K562 (cell line): ENCODE data around the gene RAB41. TPM values are rescaled to one million over a fixed set of nuclear protein-coding genes. Genes with fewer than 3 reads are reported as not detected.

Experiments
- ATAC-seq: fragments of 200-7000 bp; cut with Tn5 transposase; 3 replicates; pipeline ENCODE4 v1.9.1; 2020; ENCODE audit warnings: moderate library complexity
- BruUV-seq: library from RNA; stranded (reverse); fragments of 400-500 nt; replicated peaks from 2 replicates; lab custom pipeline; 2021; lab: Mats Ljungman, UMichigan
- CTCF ChIA-PET: fragments of 300-600 bp; formaldehyde crosslinking; extraction: SDS; loops from one replicate; lab custom pipeline; 2021; ENCODE audit warnings: low intra/inter-chr PET ratio; lab: Yijun Ruan, JAX
- POLR2A ChIA-PET: fragments of 300-600, 350-650 bp; sonication (Branson Sonifier 250); formaldehyde crosslinking; extraction: SDS; loops from one replicate; lab custom pipeline; 2021; ENCODE audit warnings: antibody characterized with exemption, inconsistent platforms; lab: Yijun Ruan, JAX
- DNase-seq, 4 experiments: peaks; one replicate each; pipeline versions ENCODE4 v3.0.0 to v3.0.0-alpha.2; 2011 to 2018; ENCODE audit warnings: low spot score in 3 of 4, mixed read lengths in 3 of 4; ENCODE audit errors: extremely low read depth in 1 of 4
- FAIRE-seq: peaks from 2 replicates; lab custom pipeline; 2011; peaks lifted over from hg19 to GRCh38; lab: Jason Lieb, UNC
- H2AFZ ChIP-seq: 2 replicates; pipeline ENCODE4 v1.6.0; 2011; ENCODE audit warnings: low read depth, low read length, control low read depth, inconsistent platforms
- H3K27ac ChIP-seq: fragments of 200-600 bp; 3 replicates; pipeline ENCODE4 v1.8.0; 2011; ENCODE audit warnings: low read depth, mild to moderate bottlenecking, control low read depth, inconsistent platforms, low read length, moderate library complexity, mixed read lengths; ENCODE audit errors: extremely low read depth
- H3K27me3 ChIP-seq, 2 experiments: fragments of 300-600 bp in 1 of 2; 2 replicates in 1 of 2; 3 replicates in 1 of 2; pipeline versions ENCODE4 v1.6.0 to v1.8.0; 2011; ENCODE audit warnings: inconsistent platforms in 2 of 2, low read length in 2 of 2, mild to moderate bottlenecking in 1 of 2, mixed read lengths in 1 of 2, moderate library complexity in 1 of 2; ENCODE audit not compliant: control insufficient read depth in 2 of 2, insufficient read depth in 2 of 2
- H3K36me3 ChIP-seq: fragments of 300-600 bp; 3 replicates; pipeline ENCODE4 v1.8.0; 2011; ENCODE audit warnings: mild to moderate bottlenecking, low read length, inconsistent platforms; ENCODE audit not compliant: control insufficient read depth, insufficient read depth
- H3K4me1 ChIP-seq, 2 experiments: fragments of 200-600 bp in 1 of 2; replicated peaks in 1 of 2; 2 replicates in 1 of 2; 3 replicates in 1 of 2; pipeline versions ENCODE4 v1.5.1 to v1.8.0; 2011; ENCODE audit warnings: inconsistent platforms in 2 of 2, low read length in 2 of 2, mild to moderate bottlenecking in 1 of 2, mixed read lengths in 1 of 2, moderate library complexity in 1 of 2; ENCODE audit not compliant: control insufficient read depth in 2 of 2, insufficient read depth in 2 of 2
- H3K4me2 ChIP-seq: 2 replicates; pipeline ENCODE4 v1.6.1; 2011; ENCODE audit warnings: low read length, control low read depth, inconsistent platforms, mixed read lengths; ENCODE audit not compliant: insufficient read depth
- H3K4me3 ChIP-seq: fragments of 200-600 bp; sonication (generic), shearing (Covaris generic); 2 replicates; pipeline ENCODE4 v1.5.1; 2016; ENCODE audit warnings: control low read depth, inconsistent platforms
- H3K79me2 ChIP-seq: fragments of 200-600 bp; 3 replicates; pipeline ENCODE4 v1.8.0; 2011; ENCODE audit warnings: low read length, inconsistent platforms; ENCODE audit not compliant: control insufficient read depth, insufficient read depth
- H3K9ac ChIP-seq, 2 experiments: 2 replicates each; pipeline versions ENCODE4 v1.6.0 to v1.6.1; 2011; ENCODE audit warnings: low read depth in 2 of 2, low read length in 2 of 2, control low read depth in 1 of 2, inconsistent platforms in 1 of 2, mild to moderate bottlenecking in 1 of 2, mixed read lengths in 1 of 2; ENCODE audit not compliant: insufficient read depth in 1 of 2
- H3K9me1 ChIP-seq: one replicate; pipeline ENCODE4 v1.6.0; 2011; ENCODE audit warnings: inconsistent platforms, mild to moderate bottlenecking, low read length, moderate library complexity; ENCODE audit not compliant: control insufficient read depth, insufficient read depth
- H3K9me3 ChIP-seq: replicated peaks from 2 replicates; pipeline ENCODE4 v1.5.1; 2011; ENCODE audit warnings: low read depth, low read length, inconsistent platforms; ENCODE audit not compliant: control insufficient read depth, insufficient read depth
- H4K20me1 ChIP-seq: replicated peaks from 2 replicates; pipeline ENCODE4 v1.6.1; 2011; ENCODE audit warnings: low read length, inconsistent platforms, mixed read lengths; ENCODE audit not compliant: control insufficient read depth, insufficient read depth
- FOXJ3 ChIP-seq: sonication (generic); formaldehyde crosslinking; IDR thresholded peaks from 2 replicates; pipeline ENCODE4 v1.4.0; 2020; ENCODE audit warnings: mild to moderate bottlenecking, missing genetic modification reagents
- GABPB1 ChIP-seq: sonication (generic); formaldehyde crosslinking; IDR thresholded peaks from 2 replicates; pipeline ENCODE4 v1.8.0; 2022; ENCODE audit warnings: mild to moderate bottlenecking, missing genetic modification reagents
- MEF2A ChIP-seq: IDR thresholded peaks from 2 replicates; pipeline ENCODE4 v1.6.1; 2011; ENCODE audit warnings: low read depth, mild to moderate bottlenecking, low read length, moderate library complexity; ENCODE audit not compliant: control insufficient read depth
- NCOA2 ChIP-seq, 2 experiments: fragments of 450-650 bp; IDR thresholded peaks; 2 replicates each; pipeline ENCODE4 v1.6.1; 2018; ENCODE audit warnings: mild to moderate bottlenecking in 2 of 2, moderate library complexity in 1 of 2; ENCODE audit not compliant: partially characterized antibody in 2 of 2
- SMARCA5 ChIP-seq: fragments of 450-650 bp; IDR thresholded peaks from 2 replicates; pipeline ENCODE4 v1.6.1; 2016
- SREBF2 ChIP-seq: sonication (generic); formaldehyde crosslinking; IDR thresholded peaks from 2 replicates; pipeline ENCODE4 v1.4.0; 2020; ENCODE audit warnings: mild to moderate bottlenecking, missing genetic modification reagents
- TCF3 ChIP-seq: sonication (generic); formaldehyde crosslinking; IDR thresholded peaks from 2 replicates; pipeline ENCODE4 v1.4.0; 2020; ENCODE audit warnings: mild to moderate bottlenecking, missing genetic modification reagents
- TFAP4 ChIP-seq: sonication (generic); formaldehyde crosslinking; IDR thresholded peaks from 2 replicates; pipeline ENCODE4 v1.8.0; 2022; ENCODE audit warnings: missing genetic modification reagents, mild to moderate bottlenecking, moderate library complexity, borderline replicate concordance
- ZNF668 ChIP-seq: fragments of 250-450 bp; sonication (Bioruptor Pico); IDR thresholded peaks from 2 replicates; pipeline ENCODE4 v1.8.0; 2022; ENCODE audit warnings: mild to moderate bottlenecking, inconsistent platforms
- ZNF707 ChIP-seq: fragments of 250-450 bp; sonication (Bioruptor Pico); conservative IDR thresholded peaks from 2 replicates; pipeline ENCODE4 v1.8.0; 2022; ENCODE audit warnings: inconsistent platforms, mild to moderate bottlenecking, moderate library complexity
- WGBS: fragments of 100-300 bp; shearing (Covaris generic); methylation state at CpG from one replicate; pipeline ENCODE4 v1.1.6; 2016; ENCODE audit warnings: low coverage, mixed read lengths; ENCODE audit not compliant: insufficient coverage; ENCODE audit errors: missing lambda C conversion rate; 5-methylcytosine and 5-hydroxymethylcytosine counted together
- in situ Hi-C: fragments of 300-500 bp; cut with MboI; formaldehyde crosslinking; loops from 4 replicates; pipeline ENCODE4 v1.15.0; 2018; ENCODE audit warnings: inconsistent platforms, mixed read lengths
- intact Hi-C: fragments of 100-400 bp; cut with micrococcal nuclease; formaldehyde crosslinking; loops from 2 replicates; pipeline ENCODE4 v1.14.2; 2022
- polyA plus RNA-seq, 8 experiments: library from polyadenylated mRNA; depleted of rRNA in 4 of 8; stranded (reverse) in 5 of 8; unstranded in 3 of 8; fragments of >200 nt; fragmentation: Nextera tagmentation in 2 of 8; fragmentation: Illumina TruSeq in 1 of 8; extraction: Ambion mirVana in 2 of 8; extraction: Trizol in 1 of 8; gene quantifications; 2 replicates each; pipeline versions ENCODE4 v1.2.1 to v1.2.3, GENCODE V29; 2011 to 2014; ENCODE audit warnings: inconsistent platforms in 1 of 8, missing spikeins in 1 of 8
- total RNA-seq, 7 experiments: library from RNA; depleted of rRNA in 6 of 7; stranded (reverse); fragments of >200 nt in 6 of 7; fragmentation: Illumina TruSeq in 2 of 7; extraction: Trizol in 2 of 7; gene quantifications; 2 replicates each; pipeline versions ENCODE4 v1.2.1 to v1.2.3, GENCODE V29; 2011 to 2021; ENCODE audit warnings: low replicate concordance in 1 of 7
- TF ChIP-seq, protein P1 (sequence below): fragments of 250-450 bp; sonication (Bioruptor Pico); IDR thresholded peaks from 2 replicates; pipeline ENCODE4 v1.8.0; 2021; ENCODE audit warnings: mild to moderate bottlenecking, moderate library complexity

RAB41 gene
- total and polyA plus RNA-seq, 9 of the 15 experiments (the other 6 are each of a cell fraction or from before 2014, with no cell fraction given): 0.08 TPM; not detected in 8

DNA sequence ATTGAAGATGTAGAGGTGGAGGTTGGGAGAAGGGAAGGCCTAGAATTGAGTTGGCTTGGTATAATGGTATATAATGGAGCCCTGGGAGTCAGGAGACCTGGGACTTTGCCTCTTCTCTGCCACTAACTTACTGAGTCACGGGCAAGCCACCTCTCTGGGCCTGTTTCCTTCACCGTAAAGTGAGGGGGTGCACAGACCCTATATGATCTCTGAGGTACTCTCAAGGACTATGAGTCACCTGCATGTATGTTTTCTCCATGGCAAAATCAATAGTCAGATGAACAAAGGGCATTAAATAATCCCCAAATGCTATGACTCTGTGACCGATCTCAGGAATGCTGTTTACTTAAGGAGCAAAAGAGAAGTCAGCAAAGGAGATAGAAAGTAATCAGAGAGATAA is 27.1 kb upstream of the RAB41 start:
- peaks cover 4 to 24% of the 10 kb centered on the region in 2 experiments; a peak in 4 of 5 replicates for H3K27me3 ChIP-seq
- FAIRE-seq (no peak), ATAC-seq (no peak)
- no peaks in the 10 kb centered on the region for H3K79me2 ChIP-seq
- no peaks in the 10 kb centered on the region; the same call in none of the 2 replicates for H4K20me1 ChIP-seq
- POLR2A ChIA-PET: no interaction called here
- H3K4me3 ChIP-seq: no peak overlapping the region
- WGBS: 18% methylated on average over 3 of the region's 3 CpGs
- H3K4me1 ChIP-seq: no peaks in the 10 kb centered on the region; a peak in 1 of 5 replicates
- no peak overlapping the region for H2AFZ ChIP-seq
- in situ Hi-C loops: no loop called here
- TF ChIP-seq, protein P1, sequence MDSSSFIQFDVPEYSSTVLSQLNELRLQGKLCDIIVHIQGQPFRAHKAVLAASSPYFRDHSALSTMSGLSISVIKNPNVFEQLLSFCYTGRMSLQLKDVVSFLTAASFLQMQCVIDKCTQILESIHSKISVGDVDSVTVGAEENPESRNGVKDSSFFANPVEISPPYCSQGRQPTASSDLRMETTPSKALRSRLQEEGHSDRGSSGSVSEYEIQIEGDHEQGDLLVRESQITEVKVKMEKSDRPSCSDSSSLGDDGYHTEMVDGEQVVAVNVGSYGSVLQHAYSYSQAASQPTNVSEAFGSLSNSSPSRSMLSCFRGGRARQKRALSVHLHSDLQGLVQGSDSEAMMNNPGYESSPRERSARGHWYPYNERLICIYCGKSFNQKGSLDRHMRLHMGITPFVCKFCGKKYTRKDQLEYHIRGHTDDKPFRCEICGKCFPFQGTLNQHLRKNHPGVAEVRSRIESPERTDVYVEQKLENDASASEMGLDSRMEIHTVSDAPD: no peak
- TF ChIP-seq TCF3: no peak
- no peak for TF ChIP-seq FOXJ3
- no peak for TF ChIP-seq TFAP4 (CRISPR knock-in tag)
- no peak for TF ChIP-seq SREBF2
- TF ChIP-seq NCOA2 (IDR thresholded peaks at IDR 0.05; ENCODE audit: partially characterized antibody in 2 of 2): no peak
- no peak for TF ChIP-seq MEF2A
- TF ChIP-seq SMARCA5: no peak
- TF ChIP-seq ZNF668: no peak
- TF ChIP-seq GABPB1 (CRISPR knock-in tag): no peak
- no peak for TF ChIP-seq ZNF707 (CRISPR knock-in tag)
- TF ChIP-seq, all 486 proteins: peak for 0
- CTCF ChIA-PET: no interaction called here
- Histone ChIP-seq H3K9me3 (no peaks in the 10 kb centered on the region), H3K27ac (no peak overlapping the region), H3K9me1 (no peaks in the 10 kb centered on the region), H3K4me2 (no peak overlapping the region), H3K36me3 (no peaks in the 10 kb centered on the region), H3K9ac (no peak overlapping the region)
- DNase-seq: no peak
- no TSS peak for BruUV-seq
- intact Hi-C loops: no loop called here
